Measurements from ENCODE around the gene SLC17A9.

DNA sequence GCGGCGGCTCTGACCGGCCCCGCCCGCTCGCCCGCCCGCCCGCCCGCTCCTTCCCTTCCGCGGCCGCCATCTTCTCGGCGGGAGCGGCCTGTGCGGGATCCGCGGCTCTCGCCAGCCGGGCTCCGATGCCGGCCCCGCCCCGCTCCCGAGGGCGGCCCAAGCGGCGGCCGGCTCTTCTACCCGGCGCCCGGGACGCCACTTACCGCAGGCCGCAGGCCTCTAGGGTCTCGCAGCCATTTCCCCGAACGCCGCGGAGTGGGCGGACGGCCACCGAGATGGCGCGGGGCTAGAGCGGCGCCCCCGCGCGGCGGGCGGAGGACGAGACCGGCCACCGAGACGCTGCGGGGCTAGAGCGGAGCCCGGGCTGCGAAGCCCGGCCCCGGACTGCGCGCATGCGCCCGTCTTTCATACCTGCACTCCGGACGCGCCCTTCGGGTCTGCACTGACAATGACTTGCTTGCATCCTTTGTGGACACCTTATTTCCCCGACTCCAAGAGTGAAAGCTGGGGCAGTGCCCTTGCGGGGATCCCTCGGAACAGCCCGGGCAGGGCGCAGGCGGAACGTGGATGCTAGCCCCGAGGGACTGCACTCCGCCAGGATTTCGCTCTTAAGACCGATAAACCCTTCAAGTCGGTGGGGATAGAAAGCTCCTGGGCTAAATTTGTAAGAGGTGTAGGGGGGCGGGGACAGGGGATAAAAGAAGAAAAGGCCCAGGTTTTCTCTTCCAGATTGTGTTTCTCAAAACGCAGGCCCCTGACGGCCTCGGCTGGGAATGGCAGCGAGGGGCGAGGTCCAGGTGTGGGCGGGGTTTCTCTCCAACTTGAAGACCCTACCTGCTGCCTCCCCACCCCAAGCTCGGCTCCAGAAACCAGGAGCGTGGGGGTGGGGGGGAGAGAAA, 26.0 kb upstream of the SLC17A9 start, which contains the start of gene DIDO1:
- peak; percentile 81 to 94 (median 84) for TF ChIP-seq POLR2AphosphoS5 (IDR thresholded peaks at IDR 0.05)
- TF ChIP-seq, protein P1, sequence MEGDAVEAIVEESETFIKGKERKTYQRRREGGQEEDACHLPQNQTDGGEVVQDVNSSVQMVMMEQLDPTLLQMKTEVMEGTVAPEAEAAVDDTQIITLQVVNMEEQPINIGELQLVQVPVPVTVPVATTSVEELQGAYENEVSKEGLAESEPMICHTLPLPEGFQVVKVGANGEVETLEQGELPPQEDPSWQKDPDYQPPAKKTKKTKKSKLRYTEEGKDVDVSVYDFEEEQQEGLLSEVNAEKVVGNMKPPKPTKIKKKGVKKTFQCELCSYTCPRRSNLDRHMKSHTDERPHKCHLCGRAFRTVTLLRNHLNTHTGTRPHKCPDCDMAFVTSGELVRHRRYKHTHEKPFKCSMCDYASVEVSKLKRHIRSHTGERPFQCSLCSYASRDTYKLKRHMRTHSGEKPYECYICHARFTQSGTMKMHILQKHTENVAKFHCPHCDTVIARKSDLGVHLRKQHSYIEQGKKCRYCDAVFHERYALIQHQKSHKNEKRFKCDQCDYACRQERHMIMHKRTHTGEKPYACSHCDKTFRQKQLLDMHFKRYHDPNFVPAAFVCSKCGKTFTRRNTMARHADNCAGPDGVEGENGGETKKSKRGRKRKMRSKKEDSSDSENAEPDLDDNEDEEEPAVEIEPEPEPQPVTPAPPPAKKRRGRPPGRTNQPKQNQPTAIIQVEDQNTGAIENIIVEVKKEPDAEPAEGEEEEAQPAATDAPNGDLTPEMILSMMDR (IDR thresholded peaks at IDR 0.05), result peak; percentile 20 to 83 (median 80)
